GM19099 (cell line): ENCODE measurements around the gene RPSA.

ENCODE experiments used
- POLR2A ChIP-seq: IDR thresholded peaks from 3 replicates; pipeline ENCODE4 v1.6.1; 2011; ENCODE audit warnings: low read depth; ENCODE audit not compliant: insufficient read length; ENCODE audit errors: extremely low read depth

Gene RPSA

DNA sequence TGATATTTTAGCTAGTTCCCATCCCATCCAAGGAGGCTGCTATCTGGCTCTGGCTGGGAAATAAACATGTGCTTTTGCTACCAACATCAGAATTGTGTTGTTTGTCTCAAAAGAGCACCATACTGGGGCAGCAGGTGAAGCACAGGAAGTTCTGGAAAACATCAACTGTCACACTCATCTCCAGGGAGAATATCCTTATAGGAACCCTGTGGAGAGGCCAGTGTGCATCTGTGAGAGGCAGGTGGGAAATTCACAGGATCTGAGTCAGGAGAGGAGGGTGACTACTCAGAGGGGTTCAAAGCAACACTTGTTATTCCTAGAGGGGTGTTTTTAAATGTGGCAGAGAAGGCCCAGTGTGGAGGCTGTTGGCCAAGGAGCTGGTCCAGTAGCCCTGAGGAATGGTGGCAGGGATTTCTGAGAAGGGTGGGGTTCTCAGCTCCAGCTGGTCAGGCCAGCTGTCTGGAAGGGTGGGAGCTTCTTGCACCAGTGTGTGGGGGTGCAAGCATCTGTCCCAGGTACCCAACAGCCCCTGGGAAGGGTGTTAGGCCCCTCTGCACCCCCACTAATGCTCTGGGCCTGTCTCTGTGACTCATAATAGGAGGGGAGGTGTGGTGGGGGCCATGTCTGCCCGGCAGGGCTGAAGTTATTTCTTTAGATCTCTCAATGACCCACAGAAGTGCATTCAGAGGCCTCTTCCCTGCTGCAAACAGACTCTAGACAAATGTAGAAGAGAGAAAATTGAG is 28.7 kb downstream of the RPSA start:
- TF ChIP-seq POLR2A = no peak

DNA sequence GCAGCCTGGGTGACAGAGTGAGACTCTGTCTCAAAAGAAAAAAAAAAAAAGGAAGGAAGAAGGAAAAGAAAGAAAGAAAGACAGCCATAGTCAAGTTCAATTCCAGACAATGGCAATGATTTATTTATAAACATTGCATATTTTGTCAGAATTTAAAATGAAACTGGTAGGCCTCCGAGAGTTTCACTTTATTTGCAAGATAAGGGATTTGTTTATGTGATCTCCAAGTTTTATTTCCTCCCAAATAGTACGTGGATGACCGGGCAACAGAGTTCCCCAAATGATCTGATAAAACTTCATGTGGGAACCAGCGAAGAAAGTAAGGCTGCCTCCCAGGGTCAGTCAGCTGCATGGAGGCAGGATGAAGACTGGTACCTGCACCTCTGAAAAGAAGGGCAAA is 32.4 kb downstream of the RPSA start:
- TF ChIP-seq POLR2A = no peak

DNA sequence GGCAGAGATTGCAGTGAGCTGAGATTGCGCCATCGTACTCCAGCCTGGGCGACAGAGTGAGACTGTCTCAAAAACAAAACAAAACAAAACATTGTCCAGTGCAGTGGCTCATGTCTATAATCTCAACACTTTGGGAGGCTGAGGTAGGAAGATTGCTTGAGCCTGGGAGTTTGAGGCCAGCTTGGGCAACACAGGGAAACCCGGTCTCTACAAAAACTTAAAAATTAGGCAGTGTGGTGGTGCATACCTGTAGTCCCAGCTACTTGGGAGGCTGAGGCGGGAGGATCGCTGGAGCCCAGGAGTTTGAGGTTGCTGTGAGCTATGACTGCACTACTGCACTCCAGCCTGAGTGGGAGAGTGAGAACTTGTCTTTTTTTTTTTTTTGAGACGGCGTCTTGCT is 33.8 kb downstream of the RPSA start:
- TF ChIP-seq POLR2A = no peak

DNA sequence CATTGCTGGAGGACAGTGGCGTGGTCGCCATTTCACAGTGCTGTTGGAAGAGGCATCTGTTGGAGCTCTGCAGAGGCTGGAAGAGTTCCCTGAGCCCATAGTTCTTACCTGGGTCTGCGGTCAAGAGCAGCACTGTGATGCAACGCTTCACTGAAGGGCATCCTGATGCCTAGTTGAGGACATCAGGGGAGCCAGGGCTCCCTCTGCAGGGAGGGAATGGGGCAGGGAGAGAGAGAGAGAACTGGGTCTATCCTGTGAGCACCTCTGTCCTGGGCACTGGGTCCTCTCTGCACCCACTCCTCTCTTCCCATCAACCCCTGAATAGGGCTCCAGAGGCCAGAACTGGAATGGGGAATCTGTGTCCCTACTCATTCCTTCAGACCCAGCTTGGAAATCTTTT is 37.0 kb downstream of the RPSA start:
- TF ChIP-seq POLR2A = no peak

DNA sequence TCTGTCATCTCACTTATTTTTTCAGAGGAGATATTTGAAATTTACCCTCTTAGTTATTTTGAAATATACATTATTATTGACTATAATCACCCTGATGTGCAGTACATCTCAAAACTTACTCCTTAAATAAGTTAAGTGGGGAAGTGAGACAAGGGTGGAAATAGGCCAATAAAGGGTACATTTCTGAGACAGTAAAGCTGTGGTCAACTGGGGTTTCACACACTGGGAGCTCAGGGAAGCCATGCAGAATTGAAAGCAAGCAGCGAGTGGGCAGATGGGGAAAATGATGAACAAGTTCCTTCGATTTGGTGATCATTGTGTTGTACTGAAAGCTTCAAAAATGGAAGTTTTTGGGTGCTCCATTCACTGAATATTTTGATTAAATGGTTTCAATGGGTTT is 39.4 kb downstream of the RPSA start:
- no peak for TF ChIP-seq POLR2A

DNA sequence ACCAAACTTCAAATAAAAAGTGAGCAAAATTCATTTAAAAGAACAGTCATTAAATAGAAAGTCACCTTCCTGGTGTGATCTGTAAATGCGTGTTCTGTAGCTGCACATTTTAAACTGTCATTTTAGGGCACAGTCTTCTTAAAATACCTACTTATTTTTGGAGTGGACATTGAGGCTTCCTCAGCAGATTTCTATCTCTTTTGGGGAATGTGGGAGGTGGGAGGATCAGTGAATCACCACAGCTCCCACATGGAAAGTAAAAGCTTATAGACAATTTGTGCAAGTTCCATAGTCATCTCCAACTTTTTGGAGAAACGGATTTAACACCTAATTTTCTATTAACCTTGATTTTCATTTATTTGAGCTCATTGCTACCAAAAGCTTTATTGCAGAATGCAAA is 39.9 kb downstream of the RPSA start:
- TF ChIP-seq POLR2A = no peak

DNA sequence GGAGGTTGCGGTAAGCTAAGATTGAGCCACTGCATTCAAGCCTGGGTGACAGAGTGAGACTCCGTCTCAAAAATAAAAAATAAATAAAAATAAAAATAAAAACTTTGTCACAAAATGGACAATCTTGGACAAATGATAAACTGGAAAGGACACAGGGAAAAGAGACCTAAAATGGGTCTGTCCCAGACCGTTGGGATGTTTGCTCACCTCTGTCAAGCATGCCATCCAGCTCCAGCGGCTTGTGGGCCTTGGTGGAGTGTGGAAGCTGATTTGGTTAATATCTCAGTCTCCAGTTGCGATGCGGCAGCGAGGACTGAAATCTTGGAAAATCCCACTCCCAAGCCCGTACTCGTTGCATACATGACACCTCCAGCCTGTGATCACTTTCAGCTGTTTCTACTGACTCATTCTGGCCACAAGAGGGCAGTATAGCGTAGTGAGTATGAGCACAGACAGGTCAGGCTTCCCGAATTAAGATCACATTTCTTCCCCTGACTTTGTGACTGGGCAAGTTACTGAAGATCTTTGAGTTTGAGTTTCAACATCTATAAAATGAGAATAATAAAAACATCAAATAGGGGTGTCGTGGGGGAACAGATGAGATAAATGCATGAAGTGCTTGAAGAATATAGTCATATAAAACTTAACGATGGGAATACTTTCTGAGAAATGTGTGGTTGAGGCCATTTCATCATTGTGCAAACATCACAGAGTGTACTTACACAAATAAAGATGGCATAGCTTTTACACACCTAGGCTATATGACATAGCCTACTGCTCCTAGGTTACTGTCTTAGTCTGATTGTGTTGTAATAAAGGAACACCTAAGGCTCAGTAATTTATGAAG is 41.3 kb downstream of the RPSA start:
- TF ChIP-seq POLR2A = no peak

DNA sequence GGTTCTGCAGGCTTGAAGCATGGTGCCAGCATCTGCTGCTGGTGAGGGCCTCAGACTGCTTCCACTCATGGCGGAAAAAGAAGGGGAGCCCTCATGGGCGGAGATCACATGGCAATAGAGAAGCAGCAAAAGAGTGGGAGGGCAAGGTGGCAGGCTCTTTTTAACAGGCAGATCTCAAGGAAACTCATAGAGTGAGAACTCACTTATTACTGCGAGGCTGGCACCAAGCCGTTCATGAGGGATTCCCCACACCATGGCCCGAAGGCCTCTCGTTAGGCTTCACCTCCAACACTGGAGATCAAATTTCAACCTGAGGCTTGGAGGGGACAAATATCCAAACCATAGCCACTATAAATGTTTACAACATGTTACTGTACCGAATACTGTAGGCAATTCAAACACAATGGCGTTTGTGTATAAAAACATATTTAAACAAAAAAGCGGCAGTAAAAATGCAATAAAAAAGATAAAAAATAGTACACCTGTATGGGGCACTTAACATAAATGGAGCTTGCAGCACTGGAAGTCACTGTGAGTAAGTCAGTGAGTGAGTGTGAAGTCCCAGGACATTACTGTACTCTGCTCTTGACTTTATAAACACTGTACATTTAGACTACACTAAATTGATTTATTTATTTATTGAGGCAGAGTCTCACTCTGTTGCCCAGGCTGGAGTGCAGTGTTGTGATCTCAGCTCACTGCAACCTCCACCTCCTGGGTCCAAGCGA is 42.1 kb downstream of the RPSA start:
- no peak for TF ChIP-seq POLR2A

DNA sequence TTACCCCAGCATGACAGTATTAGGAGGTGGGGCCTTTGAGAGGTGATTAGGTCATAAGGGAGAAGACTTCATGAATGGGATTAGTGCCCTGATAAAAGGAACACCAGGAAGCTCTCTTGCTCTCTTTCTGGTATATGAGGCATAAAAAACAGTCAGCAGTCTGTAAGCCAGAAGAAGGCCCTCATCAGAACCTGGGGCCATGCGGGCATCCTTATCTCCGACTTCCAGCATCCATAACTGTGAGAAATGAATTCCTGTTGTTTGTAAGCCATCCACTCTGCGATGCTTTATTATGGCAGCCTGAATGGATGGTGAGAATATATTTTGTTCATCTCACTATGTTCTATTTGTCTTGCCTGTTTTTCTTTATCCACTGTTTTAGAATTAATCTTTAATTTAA is 43.3 kb downstream of the RPSA start:
- TF ChIP-seq POLR2A = no peak

DNA sequence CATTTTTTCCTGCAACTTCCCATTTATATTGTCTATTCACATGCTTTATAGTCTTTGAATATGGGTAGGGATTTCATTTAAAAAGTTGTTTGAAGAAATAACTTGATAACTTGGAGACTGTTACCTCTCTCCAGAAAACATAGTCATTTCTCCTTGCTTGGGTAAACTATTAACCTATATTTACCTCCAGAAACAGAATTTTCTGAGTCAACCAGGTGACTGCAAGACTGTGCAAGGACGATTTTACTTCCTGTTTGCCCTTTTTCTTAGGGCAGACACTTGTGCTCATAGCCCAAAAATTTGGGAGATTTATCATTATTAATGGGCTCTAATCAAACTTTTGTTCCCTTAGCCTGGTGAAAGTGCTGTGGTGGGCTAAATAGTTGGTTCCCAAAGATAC is 46.6 kb downstream of the RPSA start:
- no peak for TF ChIP-seq POLR2A

DNA sequence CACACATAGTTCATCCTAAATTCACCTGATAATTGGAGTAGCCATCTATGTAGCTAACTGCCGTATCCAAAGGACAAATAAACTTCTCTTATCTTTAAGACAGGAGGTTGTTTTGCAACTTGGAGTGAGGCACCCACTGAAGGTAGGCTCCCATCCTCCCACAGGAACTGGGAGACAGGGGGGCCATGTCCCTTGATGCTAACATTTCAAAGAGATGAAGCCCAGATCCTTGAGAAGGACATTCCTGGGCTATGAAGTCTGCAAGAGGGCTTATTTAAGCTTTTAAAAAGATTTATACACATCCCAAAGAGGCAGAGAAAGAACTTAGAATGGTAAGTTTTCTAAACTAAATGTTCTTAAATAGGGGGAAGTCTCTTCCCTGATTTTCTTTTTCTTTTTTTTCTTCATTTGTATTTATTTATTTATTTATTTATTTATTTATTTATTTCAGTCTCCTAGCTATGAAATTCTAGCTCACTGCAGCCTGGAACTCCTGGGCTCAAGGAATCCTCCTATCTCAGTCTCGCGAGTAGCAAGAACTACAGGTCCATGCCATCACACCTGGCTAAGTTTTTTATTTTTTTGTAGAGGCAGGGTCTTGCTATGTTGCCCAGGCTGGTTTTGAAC is 48.2 kb downstream of the RPSA start:
- no peak for TF ChIP-seq POLR2A

DNA sequence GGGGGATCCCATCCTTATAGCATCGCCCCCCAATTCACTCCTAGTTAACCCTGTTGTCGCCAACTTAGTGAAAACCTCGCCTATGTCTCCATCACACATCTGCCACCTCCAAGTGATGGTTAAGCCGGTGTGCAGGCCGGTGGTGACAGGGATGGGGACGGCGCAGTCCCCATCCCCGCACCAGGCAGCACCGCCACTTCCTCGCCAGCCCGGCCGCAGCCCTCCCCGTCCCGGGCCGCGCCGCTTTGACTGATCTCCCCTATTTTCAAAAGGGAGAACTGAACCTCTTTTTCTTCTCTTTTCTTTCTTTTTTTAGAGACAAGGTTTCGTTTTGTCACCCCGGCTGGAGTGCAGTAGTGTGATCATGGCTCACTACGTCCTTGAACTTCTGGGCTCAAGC is 49.6 kb downstream of the RPSA start:
- no peak for TF ChIP-seq POLR2A

DNA sequence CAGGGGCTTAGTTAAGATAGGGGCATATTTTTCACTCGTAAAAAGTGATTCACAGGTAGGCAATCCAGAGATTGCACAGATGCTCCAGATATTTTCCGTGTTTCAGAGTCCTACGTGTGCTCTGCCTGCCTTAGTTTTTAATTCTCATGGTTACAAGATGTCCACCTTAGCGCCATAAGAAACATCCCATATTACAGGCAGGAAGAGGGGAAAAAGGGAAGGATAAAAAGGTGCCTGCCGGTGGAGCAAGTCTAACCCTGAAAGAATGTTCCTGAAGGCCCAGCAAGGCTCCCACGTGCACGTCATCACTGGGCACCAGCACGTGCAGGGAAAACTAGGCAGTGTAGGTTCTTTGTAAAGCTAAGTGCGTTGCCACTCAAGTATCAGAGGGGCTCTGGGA is 50.8 kb downstream of the RPSA start:
- TF ChIP-seq POLR2A = no peak

DNA sequence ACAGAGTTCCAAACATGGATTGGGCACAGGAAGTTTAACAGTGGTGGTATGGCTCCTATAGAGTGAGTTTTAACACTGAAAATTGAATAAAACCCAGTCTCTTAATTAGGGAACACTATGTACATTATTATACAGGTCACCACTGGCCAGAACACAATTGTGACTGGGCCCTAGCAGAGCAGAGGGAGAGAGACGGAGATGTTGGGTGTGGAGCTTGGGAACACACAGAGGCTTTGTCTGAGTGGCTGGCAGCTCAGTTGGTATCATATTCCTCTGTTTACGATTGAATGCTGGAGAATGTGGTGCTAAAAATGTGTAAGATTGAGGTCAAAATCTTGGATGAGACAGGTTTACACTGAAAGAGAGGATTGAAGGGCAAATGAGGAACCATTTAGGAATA is 54.2 kb downstream of the RPSA start:
- TF ChIP-seq POLR2A = no peak
